HCT116 (cell line): ENCODE data around the gene SDK1. TPM values are rescaled to one million over a fixed set of nuclear protein-coding genes. Genes with fewer than 3 reads are reported as not detected.

Source experiments
- ATAC-seq: fragments of 200-7000 bp; cut with Tn5 transposase; 2 replicates; pipeline ENCODE4 v1.9.1; 2020; ENCODE audit warnings: mild to moderate bottlenecking, moderate library complexity
- BruUV-seq: library from RNA; stranded (reverse); fragments of 400-500 nt; replicated peaks from 2 replicates; lab custom pipeline; 2021; lab: Mats Ljungman, UMichigan
- CTCF ChIA-PET: fragments of 300-600 bp; sonication (Branson Sonifier 250); formaldehyde crosslinking; loops from one replicate; lab custom pipeline; 2021; ENCODE audit warnings: antibody characterized with exemption; lab: Charles Lee
- POLR2A ChIA-PET: fragments of 300-600, 350-600 bp; sonication (Branson Sonifier 250); formaldehyde crosslinking; loops from one replicate; lab custom pipeline; 2021; ENCODE audit warnings: antibody characterized with exemption; lab: Charles Lee
- RAD21 ChIA-PET, 2 experiments: fragments of 300-600 bp; sonication (Branson Sonifier 250); formaldehyde crosslinking; loops; one replicate each; lab custom pipeline; 2023; ENCODE audit warnings: low total read pairs in 2 of 2; ENCODE audit not compliant: uncharacterized antibody in 2 of 2, unreplicated experiment in 2 of 2, low non-redundant PET in 1 of 2; lab: Charles Lee
- DNase-seq: peaks from one replicate; pipeline ENCODE4 v3.0.0-alpha.2; 2010; ENCODE audit warnings: low read depth, low spot score
- H2AFZ ChIP-seq: fragments of 200-600 bp; shearing (Covaris generic), sonication (generic); 2 replicates; pipeline ENCODE4 v1.6.1; 2017; ENCODE audit warnings: low read depth, mixed run types, mixed read lengths, antibody characterized with exemption, low read length; ENCODE audit not compliant: poor library complexity, severe bottlenecking
- H3K27ac ChIP-seq: 2 replicates; pipeline ENCODE4 v1.5.1; 2012; ENCODE audit warnings: low read depth, low read length
- H3K27me3 ChIP-seq: fragments of 200-600 bp; sonication (generic); 2 replicates; pipeline ENCODE4 v1.6.1; 2016; ENCODE audit warnings: mixed run types, low read length, mixed read lengths; ENCODE audit not compliant: insufficient read depth
- H3K36me3 ChIP-seq, 2 experiments: fragments of 200-500 bp in 1 of 2; fragments of 200-600 bp in 1 of 2; sonication (Bioruptor generic) in 1 of 2; sonication (generic) in 1 of 2; 2 replicates each; pipeline versions ENCODE4 v1.5.1 to v1.6.1; 2014 to 2016; ENCODE audit warnings: low read length in 2 of 2, inconsistent platforms in 1 of 2, mixed read lengths in 1 of 2, mixed run types in 1 of 2; ENCODE audit not compliant: insufficient read depth in 2 of 2, control insufficient read depth in 1 of 2
- H3K4me1 ChIP-seq, 2 experiments: fragments of 200-600 bp in 1 of 2; sonication (generic) in 1 of 2; 2 replicates each; pipeline versions ENCODE4 v1.5.1 to v1.6.1; 2012 to 2017; ENCODE audit warnings: low read length in 2 of 2, inconsistent platforms in 1 of 2, mild to moderate bottlenecking in 1 of 2, mixed read lengths in 1 of 2, mixed run types in 1 of 2, moderate library complexity in 1 of 2; ENCODE audit not compliant: insufficient read depth in 2 of 2, control insufficient read depth in 1 of 2
- H3K4me2 ChIP-seq: fragments of 200-600 bp; sonication (generic); 2 replicates; pipeline ENCODE4 v1.6.1; 2017; ENCODE audit warnings: mixed run types, low read length, mixed read lengths
- H3K4me3 ChIP-seq, 2 experiments: fragments of 200-600 bp in 1 of 2; sonication (generic) in 1 of 2; replicated peaks in 1 of 2; 2 replicates each; pipeline ENCODE4 v1.5.1; 2011 to 2016; ENCODE audit warnings: low read length in 2 of 2, control low read depth in 1 of 2, low read depth in 1 of 2, mild to moderate bottlenecking in 1 of 2, mixed read lengths in 1 of 2, mixed run types in 1 of 2
- H3K79me2 ChIP-seq: fragments of 200-600 bp; sonication (generic); 2 replicates; pipeline ENCODE4 v1.6.1; 2017; ENCODE audit warnings: mild to moderate bottlenecking, mixed run types, low read length, moderate library complexity, mixed read lengths; ENCODE audit not compliant: insufficient read depth
- H3K9ac ChIP-seq: fragments of 200-600 bp; sonication (generic); 2 replicates; pipeline ENCODE4 v1.6.1; 2016; ENCODE audit warnings: low read length, mixed read lengths
- H3K9me2 ChIP-seq: fragments of 200-600 bp; sonication (generic), shearing (Covaris generic); 2 replicates; pipeline ENCODE4 v1.6.1; 2017; ENCODE audit warnings: mixed run types, mild to moderate bottlenecking, moderate library complexity; ENCODE audit not compliant: insufficient read depth
- H3K9me3 ChIP-seq, 2 experiments: fragments of 200-500 bp in 1 of 2; fragments of 200-600 bp in 1 of 2; sonication (Bioruptor generic) in 1 of 2; sonication (generic) in 1 of 2; 2 replicates each; pipeline ENCODE4 v1.6.1; 2014 to 2017; ENCODE audit warnings: low read length in 2 of 2, mixed read lengths in 2 of 2, inconsistent platforms in 1 of 2, low read depth in 1 of 2, mild to moderate bottlenecking in 1 of 2, mixed run types in 1 of 2, moderate library complexity in 1 of 2; ENCODE audit not compliant: control insufficient read depth in 1 of 2, insufficient read depth in 1 of 2
- H4K20me1 ChIP-seq: fragments of 200-600 bp; sonication (generic), shearing (Covaris generic); 2 replicates; pipeline ENCODE4 v1.6.1; 2017; ENCODE audit warnings: mixed run types, mild to moderate bottlenecking, moderate library complexity; ENCODE audit not compliant: insufficient read depth
- CBX3 ChIP-seq: IDR thresholded peaks from 2 replicates; pipeline ENCODE4 v1.6.1; 2012; ENCODE audit warnings: low read depth
- CEBPB ChIP-seq: IDR thresholded peaks from 2 replicates; pipeline ENCODE4 v1.6.1; 2012; ENCODE audit warnings: low read depth
- ELF1 ChIP-seq: IDR thresholded peaks from 2 replicates; pipeline ENCODE4 v1.6.1; 2012; ENCODE audit warnings: low read depth, borderline replicate concordance
- EZH2 ChIP-seq: fragments of 200-600 bp; sonication (generic); IDR thresholded peaks from 2 replicates; pipeline ENCODE4 v1.6.1; 2017; ENCODE audit warnings: antibody characterized with exemption, mixed run types
- JUND ChIP-seq: IDR thresholded peaks from 2 replicates; pipeline ENCODE4 v1.6.1; 2012
- SP1 ChIP-seq: IDR thresholded peaks from 2 replicates; pipeline ENCODE4 v1.6.1; 2012; ENCODE audit warnings: low read depth
- SRF ChIP-seq: IDR thresholded peaks from 2 replicates; pipeline ENCODE4 v1.6.1; 2012; ENCODE audit warnings: low read depth
- TCF7L2 ChIP-seq: IDR thresholded peaks from 2 replicates; pipeline ENCODE4 v1.7.0; 2011; ENCODE audit warnings: borderline replicate concordance, inconsistent platforms; ENCODE audit not compliant: insufficient read depth, insufficient read length; ENCODE audit errors: extremely low read depth
- YY1 ChIP-seq: IDR thresholded peaks from 2 replicates; pipeline ENCODE4 v1.6.1; 2011; ENCODE audit warnings: low read length, low read depth, moderate library complexity, mild to moderate bottlenecking; ENCODE audit not compliant: insufficient replicate concordance; ENCODE audit errors: extremely low read depth
- ZFX ChIP-seq: fragments of 450-650 bp; IDR thresholded peaks from 2 replicates; pipeline ENCODE4 v1.6.1; 2017
- intact Hi-C: fragments of 100-400 bp; cut with micrococcal nuclease; formaldehyde crosslinking; loops from 2 replicates; pipeline ENCODE4 v1.10.0; 2022
- total RNA-seq: library from RNA; stranded (reverse); gene quantifications from one replicate; pipeline ENCODE4 v1.2.1, GENCODE V29; 2021; ENCODE audit not compliant: unreplicated experiment
- TF ChIP-seq, protein P1 (sequence below): IDR thresholded peaks from 2 replicates; pipeline ENCODE4 v1.6.1; 2011; ENCODE audit warnings: mild to moderate bottlenecking, low read length, moderate library complexity; ENCODE audit not compliant: insufficient replicate concordance; ENCODE audit errors: extremely low read depth

The SDK1 gene
- total RNA-seq, 1 experiment from 2014 or later, result 0.05 TPM

GRCh38 chr7:4147926-4148620, 847.0 kb downstream of the SDK1 start (continued):
- TF ChIP-seq, protein P1, sequence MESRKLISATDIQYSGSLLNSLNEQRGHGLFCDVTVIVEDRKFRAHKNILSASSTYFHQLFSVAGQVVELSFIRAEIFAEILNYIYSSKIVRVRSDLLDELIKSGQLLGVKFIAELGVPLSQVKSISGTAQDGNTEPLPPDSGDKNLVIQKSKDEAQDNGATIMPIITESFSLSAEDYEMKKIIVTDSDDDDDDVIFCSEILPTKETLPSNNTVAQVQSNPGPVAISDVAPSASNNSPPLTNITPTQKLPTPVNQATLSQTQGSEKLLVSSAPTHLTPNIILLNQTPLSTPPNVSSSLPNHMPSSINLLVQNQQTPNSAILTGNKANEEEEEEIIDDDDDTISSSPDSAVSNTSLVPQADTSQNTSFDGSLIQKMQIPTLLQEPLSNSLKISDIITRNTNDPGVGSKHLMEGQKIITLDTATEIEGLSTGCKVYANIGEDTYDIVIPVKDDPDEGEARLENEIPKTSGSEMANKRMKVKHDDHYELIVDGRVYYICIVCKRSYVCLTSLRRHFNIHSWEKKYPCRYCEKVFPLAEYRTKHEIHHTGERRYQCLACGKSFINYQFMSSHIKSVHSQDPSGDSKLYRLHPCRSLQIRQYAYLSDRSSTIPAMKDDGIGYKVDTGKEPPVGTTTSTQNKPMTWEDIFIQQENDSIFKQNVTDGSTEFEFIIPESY, result no peak
- no peak for TF ChIP-seq ZFX
- no peak for TF ChIP-seq TCF7L2
- no peak for TF ChIP-seq EZH2
- no peak for TF ChIP-seq SRF
- TF ChIP-seq SP1, result no peak
- no peak for TF ChIP-seq ELF1
- TF ChIP-seq CEBPB, result no peak
- no peak for TF ChIP-seq JUND

DNA sequence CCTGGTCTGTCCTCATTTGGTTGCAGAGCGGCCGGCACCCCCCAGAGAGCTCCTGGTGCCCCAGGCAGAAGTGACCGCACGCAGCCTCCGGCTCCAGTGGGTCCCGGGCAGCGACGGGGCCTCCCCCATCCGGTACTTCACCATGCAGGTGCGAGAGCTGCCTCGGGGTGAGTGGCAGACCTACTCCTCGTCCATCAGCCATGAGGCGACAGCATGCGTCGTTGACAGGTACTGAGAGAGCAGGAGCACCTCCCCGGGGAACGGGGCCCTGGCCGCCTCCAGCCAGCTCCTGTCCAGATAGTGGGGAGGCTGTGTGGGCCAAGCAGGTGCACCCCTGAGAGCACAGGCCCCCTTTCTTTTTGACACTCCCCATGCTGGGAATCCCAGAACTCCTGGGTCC, 848.2 kb downstream of the SDK1 start:
- ChIA-PET CTCF (no interaction called here), RAD21 (no interaction called here), POLR2A (no interaction called here)
- no peak overlapping the region for H3K27ac ChIP-seq
- no peak overlapping the region for H3K4me3 ChIP-seq
- no peak overlapping the region for H3K9ac ChIP-seq
- no peaks in the 10 kb centered on the region for H3K27me3 ChIP-seq
- H3K4me2 ChIP-seq, result no peak overlapping the region
- no peak for ATAC-seq
- H3K4me1 ChIP-seq, result no peaks in the 10 kb centered on the region
- H3K9me3 ChIP-seq, result no peaks in the 10 kb centered on the region
- no peaks in the 10 kb centered on the region for H3K79me2 ChIP-seq
- intact Hi-C loops, result no loop called here
- no peaks in the 10 kb centered on the region for H3K9me2 ChIP-seq
- no peaks in the 10 kb centered on the region for H4K20me1 ChIP-seq
- no peak overlapping the region for H2AFZ ChIP-seq
- no peak for TF ChIP-seq CBX3
- no peak for TF ChIP-seq CEBPB
- no peak for TF ChIP-seq YY1
- no peak for TF ChIP-seq TCF7L2
- no TSS peak for BruUV-seq
- DNase-seq, result no peak
- no peaks in the 10 kb centered on the region for H3K36me3 ChIP-seq
